HCT116 (cell line): ENCODE results near the gene TBC1D8. TPM values are rescaled to one million over a fixed set of nuclear protein-coding genes. Genes with fewer than 3 reads are reported as not detected.

Experiments used
- ATAC-seq: fragments of 200-7000 bp; cut with Tn5 transposase; 2 replicates; pipeline ENCODE4 v1.9.1; 2020; ENCODE audit warnings: mild to moderate bottlenecking, moderate library complexity
- BruUV-seq: library from RNA; stranded (reverse); fragments of 400-500 nt; replicated peaks from 2 replicates; lab custom pipeline; 2021; lab: Mats Ljungman, UMichigan
- CTCF ChIA-PET: fragments of 300-600 bp; sonication (Branson Sonifier 250); formaldehyde crosslinking; loops from one replicate; lab custom pipeline; 2021; ENCODE audit warnings: antibody characterized with exemption; lab: Charles Lee
- POLR2A ChIA-PET: fragments of 300-600, 350-600 bp; sonication (Branson Sonifier 250); formaldehyde crosslinking; loops from one replicate; lab custom pipeline; 2021; ENCODE audit warnings: antibody characterized with exemption; lab: Charles Lee
- RAD21 ChIA-PET, 2 experiments: fragments of 300-600 bp; sonication (Branson Sonifier 250); formaldehyde crosslinking; loops; one replicate each; lab custom pipeline; 2023; ENCODE audit warnings: low total read pairs in 2 of 2; ENCODE audit not compliant: uncharacterized antibody in 2 of 2, unreplicated experiment in 2 of 2, low non-redundant PET in 1 of 2; lab: Charles Lee
- DNase-seq: peaks from one replicate; pipeline ENCODE4 v3.0.0-alpha.2; 2010; ENCODE audit warnings: low read depth, low spot score
- H2AFZ ChIP-seq: fragments of 200-600 bp; shearing (Covaris generic), sonication (generic); 2 replicates; pipeline ENCODE4 v1.6.1; 2017; ENCODE audit warnings: low read depth, mixed run types, mixed read lengths, antibody characterized with exemption, low read length; ENCODE audit not compliant: poor library complexity, severe bottlenecking
- H3K27ac ChIP-seq: 2 replicates; pipeline ENCODE4 v1.5.1; 2012; ENCODE audit warnings: low read depth, low read length
- H3K27me3 ChIP-seq: fragments of 200-600 bp; sonication (generic); 2 replicates; pipeline ENCODE4 v1.6.1; 2016; ENCODE audit warnings: mixed run types, low read length, mixed read lengths; ENCODE audit not compliant: insufficient read depth
- H3K36me3 ChIP-seq, 2 experiments: fragments of 200-500 bp in 1 of 2; fragments of 200-600 bp in 1 of 2; sonication (Bioruptor generic) in 1 of 2; sonication (generic) in 1 of 2; 2 replicates each; pipeline versions ENCODE4 v1.5.1 to v1.6.1; 2014 to 2016; ENCODE audit warnings: low read length in 2 of 2, inconsistent platforms in 1 of 2, mixed read lengths in 1 of 2, mixed run types in 1 of 2; ENCODE audit not compliant: insufficient read depth in 2 of 2, control insufficient read depth in 1 of 2
- H3K4me1 ChIP-seq, 2 experiments: fragments of 200-600 bp in 1 of 2; sonication (generic) in 1 of 2; 2 replicates each; pipeline versions ENCODE4 v1.5.1 to v1.6.1; 2012 to 2017; ENCODE audit warnings: low read length in 2 of 2, inconsistent platforms in 1 of 2, mild to moderate bottlenecking in 1 of 2, mixed read lengths in 1 of 2, mixed run types in 1 of 2, moderate library complexity in 1 of 2; ENCODE audit not compliant: insufficient read depth in 2 of 2, control insufficient read depth in 1 of 2
- H3K4me2 ChIP-seq: fragments of 200-600 bp; sonication (generic); 2 replicates; pipeline ENCODE4 v1.6.1; 2017; ENCODE audit warnings: mixed run types, low read length, mixed read lengths
- H3K4me3 ChIP-seq, 2 experiments: fragments of 200-600 bp in 1 of 2; sonication (generic) in 1 of 2; replicated peaks in 1 of 2; 2 replicates each; pipeline ENCODE4 v1.5.1; 2011 to 2016; ENCODE audit warnings: low read length in 2 of 2, control low read depth in 1 of 2, low read depth in 1 of 2, mild to moderate bottlenecking in 1 of 2, mixed read lengths in 1 of 2, mixed run types in 1 of 2
- H3K79me2 ChIP-seq: fragments of 200-600 bp; sonication (generic); 2 replicates; pipeline ENCODE4 v1.6.1; 2017; ENCODE audit warnings: mild to moderate bottlenecking, mixed run types, low read length, moderate library complexity, mixed read lengths; ENCODE audit not compliant: insufficient read depth
- H3K9ac ChIP-seq: fragments of 200-600 bp; sonication (generic); 2 replicates; pipeline ENCODE4 v1.6.1; 2016; ENCODE audit warnings: low read length, mixed read lengths
- H3K9me2 ChIP-seq: fragments of 200-600 bp; sonication (generic), shearing (Covaris generic); 2 replicates; pipeline ENCODE4 v1.6.1; 2017; ENCODE audit warnings: mixed run types, mild to moderate bottlenecking, moderate library complexity; ENCODE audit not compliant: insufficient read depth
- H3K9me3 ChIP-seq, 2 experiments: fragments of 200-500 bp in 1 of 2; fragments of 200-600 bp in 1 of 2; sonication (Bioruptor generic) in 1 of 2; sonication (generic) in 1 of 2; 2 replicates each; pipeline ENCODE4 v1.6.1; 2014 to 2017; ENCODE audit warnings: low read length in 2 of 2, mixed read lengths in 2 of 2, inconsistent platforms in 1 of 2, low read depth in 1 of 2, mild to moderate bottlenecking in 1 of 2, mixed run types in 1 of 2, moderate library complexity in 1 of 2; ENCODE audit not compliant: control insufficient read depth in 1 of 2, insufficient read depth in 1 of 2
- H4K20me1 ChIP-seq: fragments of 200-600 bp; sonication (generic), shearing (Covaris generic); 2 replicates; pipeline ENCODE4 v1.6.1; 2017; ENCODE audit warnings: mixed run types, mild to moderate bottlenecking, moderate library complexity; ENCODE audit not compliant: insufficient read depth
- ATF3 ChIP-seq: IDR thresholded peaks from 2 replicates; pipeline ENCODE4 v1.6.1; 2012
- CEBPB ChIP-seq: IDR thresholded peaks from 2 replicates; pipeline ENCODE4 v1.6.1; 2012; ENCODE audit warnings: low read depth
- CTCF ChIP-seq, 3 experiments: fragments of 200-600 bp in 1 of 3; sonication (generic) in 1 of 3; IDR thresholded peaks in 2 of 3; conservative IDR thresholded peaks in 1 of 3; 2 replicates each; pipeline ENCODE4 v1.5.1; 2012 to 2017; ENCODE audit warnings: low read depth in 2 of 3, low read length in 2 of 3, antibody characterized with exemption in 1 of 3, borderline replicate concordance in 1 of 3, control low read depth in 1 of 3, mild to moderate bottlenecking in 1 of 3, mixed read lengths in 1 of 3, mixed run types in 1 of 3, moderate library complexity in 1 of 3; ENCODE audit not compliant: insufficient read depth in 1 of 3
- EGR1 ChIP-seq: IDR thresholded peaks from 2 replicates; pipeline ENCODE4 v1.6.1; 2012; ENCODE audit warnings: low read depth
- ELF1 ChIP-seq: IDR thresholded peaks from 2 replicates; pipeline ENCODE4 v1.6.1; 2012; ENCODE audit warnings: low read depth, borderline replicate concordance
- EZH2phosphoT487 ChIP-seq: fragments of 200-600 bp; IDR thresholded peaks from 2 replicates; pipeline ENCODE4 v1.6.1; 2018; ENCODE audit warnings: antibody characterized with exemption, borderline replicate concordance
- JUND ChIP-seq: IDR thresholded peaks from 2 replicates; pipeline ENCODE4 v1.6.1; 2012
- MAX ChIP-seq: IDR thresholded peaks from 2 replicates; pipeline ENCODE4 v1.6.1; 2012
- POLR2AphosphoS5 ChIP-seq: IDR thresholded peaks from 2 replicates; pipeline ENCODE4 v1.6.1; 2011; ENCODE audit warnings: mild to moderate bottlenecking, low read depth, low read length, moderate library complexity
- SIN3A ChIP-seq: IDR thresholded peaks from 2 replicates; pipeline ENCODE4 v1.6.1; 2012; ENCODE audit warnings: low read depth
- TCF7L2 ChIP-seq: IDR thresholded peaks from 2 replicates; pipeline ENCODE4 v1.7.0; 2011; ENCODE audit warnings: borderline replicate concordance, inconsistent platforms; ENCODE audit not compliant: insufficient read depth, insufficient read length; ENCODE audit errors: extremely low read depth
- ZBTB33 ChIP-seq: IDR thresholded peaks from 2 replicates; pipeline ENCODE4 v1.6.1; 2011; ENCODE audit warnings: mild to moderate bottlenecking, low read length, moderate library complexity; ENCODE audit not compliant: insufficient replicate concordance; ENCODE audit errors: extremely low read depth
- ZNF274 ChIP-seq: fragments of 200-500 bp; sonication (Bioruptor generic); IDR thresholded peaks from 2 replicates; pipeline ENCODE4 v1.6.1; 2014; ENCODE audit warnings: mild to moderate bottlenecking, low read depth, low read length, inconsistent platforms
- intact Hi-C: fragments of 100-400 bp; cut with micrococcal nuclease; formaldehyde crosslinking; loops from 2 replicates; pipeline ENCODE4 v1.10.0; 2022
- total RNA-seq: library from RNA; stranded (reverse); gene quantifications from one replicate; pipeline ENCODE4 v1.2.1, GENCODE V29; 2021; ENCODE audit not compliant: unreplicated experiment

The TBC1D8 gene
- total RNA-seq, 1 experiment from 2014 or later, result 44.0 TPM

GRCh38 chr2:101179982-101180381, 28.8 kb upstream of the TBC1D8 start:
- H3K4me1 ChIP-seq, result no peaks in the 10 kb centered on the region
- no peak overlapping the region for H3K4me3 ChIP-seq
- CTCF ChIA-PET, result no interaction called here
- BruUV-seq, result no TSS peak
- no peaks in the 10 kb centered on the region for H3K36me3 ChIP-seq
- H3K9me2 ChIP-seq, result no peaks in the 10 kb centered on the region
- no peaks in the 10 kb centered on the region for H3K9me3 ChIP-seq
- H3K79me2 ChIP-seq, result no peaks in the 10 kb centered on the region
- RAD21 ChIA-PET, result no interaction called here
- ATAC-seq (no peak), DNase-seq (no peak)
- no peak for TF ChIP-seq ELF1
- TF ChIP-seq CTCF (IDR thresholded peaks at IDR 0.05 in 2 of 3, conservative IDR thresholded peaks at IDR 0.05 in 1 of 3; ENCODE audit: borderline replicate concordance in 1 of 3, insufficient read depth in 1 of 3, low read depth in 2 of 3, low read length in 2 of 3), result no peak
- TF ChIP-seq MAX, result no peak
- TF ChIP-seq ZNF274, result no peak
- no peak for TF ChIP-seq ZBTB33
- TF ChIP-seq JUND, result no peak
- TF ChIP-seq TCF7L2, result no peak
- TF ChIP-seq EGR1, result no peak
- TF ChIP-seq SIN3A, result no peak
- TF ChIP-seq EZH2phosphoT487, result no peak
- no peak for TF ChIP-seq POLR2AphosphoS5
- no peak for TF ChIP-seq ATF3
- TF ChIP-seq CEBPB, result no peak
- H3K27me3 ChIP-seq, result no peaks in the 10 kb centered on the region
- no peak overlapping the region for H2AFZ ChIP-seq
- H4K20me1 ChIP-seq, result no peaks in the 10 kb centered on the region
- H3K9ac ChIP-seq, result no peak overlapping the region
- no peak overlapping the region for H3K27ac ChIP-seq
- H3K4me2 ChIP-seq, result no peak overlapping the region
- POLR2A ChIA-PET, result no interaction called here
- intact Hi-C loops, result no loop called here
